Vagina (tissue), 2 donors: ENCODE data around the gene ASNSD1. TPM values are rescaled to one million over a fixed set of nuclear protein-coding genes. Genes with fewer than 3 reads are reported as not detected.

Experiments used
- DNase-seq, 2 donors: peaks; one replicate each; pipeline ENCODE4 v3.0.0-alpha.2; 2017; ENCODE audit errors: extremely low spot score in 2 of 2
- H3K27ac ChIP-seq: fragments of 200-600 bp; sonication (generic); one replicate; pipeline ENCODE4 v1.5.1; 2019
- H3K27me3 ChIP-seq: fragments of 200-600 bp; sonication (generic); one replicate; pipeline ENCODE4 v1.5.1; 2019
- H3K36me3 ChIP-seq, 2 donors: fragments of 200-600 bp; sonication (generic); one replicate each; pipeline ENCODE4 v1.5.1; 2017 to 2019
- H3K4me1 ChIP-seq: fragments of 200-600 bp; sonication (generic); one replicate; pipeline ENCODE4 v1.5.1; 2019
- H3K4me3 ChIP-seq, 2 donors: fragments of 200-600 bp; sonication (generic); 1 replicate in 1 of 2; 2 replicates in 1 of 2; pipeline ENCODE4 v1.5.1; 2016 to 2019
- H3K9me3 ChIP-seq: fragments of 200-600 bp; sonication (generic); one replicate; pipeline ENCODE4 v1.5.1; 2019
- POLR2A ChIP-seq, 2 donors: fragments of 450-650 bp; IDR thresholded peaks; one replicate each; pipeline ENCODE4 v1.6.1; 2017; ENCODE audit warnings: antibody characterized with exemption in 2 of 2, mild to moderate bottlenecking in 2 of 2, moderate library complexity in 2 of 2
- POLR2AphosphoS5 ChIP-seq, 2 donors: sonication (generic); formaldehyde crosslinking; IDR thresholded peaks; one replicate each; pipeline ENCODE4 v1.9.0; 2017; ENCODE audit warnings: antibody characterized with exemption in 2 of 2, mild to moderate bottlenecking in 2 of 2, low read depth in 1 of 2; ENCODE audit not compliant: insufficient read depth in 1 of 2
- intact Hi-C: fragments of 100-400 bp; cut with DNase I; formaldehyde crosslinking; loops from one replicate; pipeline ENCODE4 v1.15.1; 2023
- total RNA-seq: library from RNA; depleted of rRNA; stranded (reverse); fragments of >200 nt; gene quantifications from one replicate; pipeline ENCODE4 v1.2.3, GENCODE V29; 2016
- TF ChIP-seq, protein P1 (sequence below), 3 experiments: fragments of 450-650 bp in 2 of 3; fragments of 200-600 bp in 1 of 3; sonication (generic) in 1 of 3; IDR thresholded peaks; one replicate each; pipeline ENCODE4 v1.5.1; 2017 to 2019; ENCODE audit warnings: antibody characterized with exemption in 3 of 3, mild to moderate bottlenecking in 2 of 3, moderate library complexity in 2 of 3

Gene ASNSD1
- total RNA-seq, 1 donor from 2014 or later = 44.7 TPM

DNA sequence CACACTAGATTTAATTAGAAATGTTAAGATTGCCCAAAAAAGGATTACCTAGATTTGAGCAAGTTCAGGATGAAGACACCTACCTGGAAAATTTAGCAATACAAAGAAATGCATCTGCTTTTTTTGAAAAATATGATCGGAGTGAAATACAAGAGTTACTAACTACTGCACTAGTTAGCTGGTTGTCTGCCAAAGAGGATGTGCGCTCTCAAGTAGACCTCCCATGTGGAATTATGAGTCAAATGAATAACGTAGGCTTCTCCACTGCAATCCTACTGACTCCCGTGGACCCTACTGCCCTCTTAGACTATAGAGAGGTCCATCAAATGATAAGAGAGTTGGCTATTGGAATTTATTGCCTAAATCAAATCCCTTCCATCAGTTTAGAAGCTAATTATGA lies 15.2 kb downstream of the ASNSD1 start:
- Histone ChIP-seq H3K36me3 (peaks cover 0 to 3% of the 10 kb centered on the region in 2 donors), H3K27me3 (no peaks in the 10 kb centered on the region), H3K9me3 (no peaks in the 10 kb centered on the region), H3K4me1 (peaks cover 18% of the 10 kb centered on the region), H3K27ac (no peak overlapping the region), H3K4me3 (no peak overlapping the region)
- DNase-seq = no peak
- intact Hi-C loops = no loop called here
- TF ChIP-seq POLR2A (IDR thresholded peaks at IDR 0.05) (no peak), POLR2AphosphoS5 (IDR thresholded peaks at IDR 0.05; ENCODE audit: insufficient read depth in 1 of 2, low read depth in 1 of 2) (no peak)
- TF ChIP-seq, protein P1, sequence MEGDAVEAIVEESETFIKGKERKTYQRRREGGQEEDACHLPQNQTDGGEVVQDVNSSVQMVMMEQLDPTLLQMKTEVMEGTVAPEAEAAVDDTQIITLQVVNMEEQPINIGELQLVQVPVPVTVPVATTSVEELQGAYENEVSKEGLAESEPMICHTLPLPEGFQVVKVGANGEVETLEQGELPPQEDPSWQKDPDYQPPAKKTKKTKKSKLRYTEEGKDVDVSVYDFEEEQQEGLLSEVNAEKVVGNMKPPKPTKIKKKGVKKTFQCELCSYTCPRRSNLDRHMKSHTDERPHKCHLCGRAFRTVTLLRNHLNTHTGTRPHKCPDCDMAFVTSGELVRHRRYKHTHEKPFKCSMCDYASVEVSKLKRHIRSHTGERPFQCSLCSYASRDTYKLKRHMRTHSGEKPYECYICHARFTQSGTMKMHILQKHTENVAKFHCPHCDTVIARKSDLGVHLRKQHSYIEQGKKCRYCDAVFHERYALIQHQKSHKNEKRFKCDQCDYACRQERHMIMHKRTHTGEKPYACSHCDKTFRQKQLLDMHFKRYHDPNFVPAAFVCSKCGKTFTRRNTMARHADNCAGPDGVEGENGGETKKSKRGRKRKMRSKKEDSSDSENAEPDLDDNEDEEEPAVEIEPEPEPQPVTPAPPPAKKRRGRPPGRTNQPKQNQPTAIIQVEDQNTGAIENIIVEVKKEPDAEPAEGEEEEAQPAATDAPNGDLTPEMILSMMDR (IDR thresholded peaks at IDR 0.05) = no peak

DNA sequence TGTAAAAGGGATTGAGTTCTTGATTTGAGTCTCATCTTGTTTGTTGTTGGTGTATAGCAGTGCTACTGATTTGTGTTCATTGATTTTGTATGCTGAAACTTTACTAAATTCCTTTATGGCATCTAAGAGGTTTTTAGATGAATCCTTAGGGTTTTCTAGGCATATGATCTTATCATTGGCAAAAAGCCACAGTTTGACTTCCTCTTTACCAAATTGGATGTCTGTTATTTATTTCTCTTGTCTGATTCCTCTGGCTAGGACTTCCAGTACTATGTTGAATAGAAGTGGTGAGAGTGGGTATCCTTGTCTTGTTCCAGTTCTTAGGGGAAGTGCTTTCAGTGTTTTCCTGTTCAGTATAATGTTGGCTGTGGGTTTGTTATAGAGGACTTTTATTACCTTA lies 18.0 kb downstream of the ASNSD1 start:
- H3K9me3 ChIP-seq = no peaks in the 10 kb centered on the region
- no peak overlapping the region for H3K4me3 ChIP-seq
- H3K4me1 ChIP-seq = peaks cover 16% of the 10 kb centered on the region
- DNase-seq = no peak
- no peak overlapping the region for H3K27ac ChIP-seq
- intact Hi-C loops = no loop called here
- H3K36me3 ChIP-seq = peaks cover 0 to 3% of the 10 kb centered on the region in 2 donors
- TF ChIP-seq POLR2A (IDR thresholded peaks at IDR 0.05) (no peak), POLR2AphosphoS5 (IDR thresholded peaks at IDR 0.05; ENCODE audit: insufficient read depth in 1 of 2, low read depth in 1 of 2) (no peak)
- TF ChIP-seq, protein P1 (IDR thresholded peaks at IDR 0.05) = no peak
- H3K27me3 ChIP-seq = no peaks in the 10 kb centered on the region

DNA sequence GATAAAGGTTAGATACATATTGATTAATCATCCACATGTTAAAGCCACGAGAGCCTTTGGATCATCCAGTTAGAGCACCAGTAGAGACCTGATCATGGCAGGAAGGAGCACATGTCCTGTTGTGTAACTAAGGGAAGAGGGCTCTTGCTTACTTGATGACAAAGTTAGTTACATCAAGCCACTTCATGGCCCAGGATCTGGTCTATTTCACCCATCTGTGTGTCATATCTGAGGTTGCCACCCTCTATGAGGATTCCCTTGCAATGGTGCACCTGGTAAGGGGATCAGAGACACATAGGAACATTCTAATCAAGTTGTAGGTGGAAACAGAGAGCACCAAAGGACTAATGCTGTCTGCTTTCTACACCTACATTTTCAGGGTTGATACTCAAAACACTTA lies 19.9 kb downstream of the ASNSD1 start:
- no peak for DNase-seq
- H3K4me3 ChIP-seq = no peak overlapping the region
- TF ChIP-seq POLR2AphosphoS5 (IDR thresholded peaks at IDR 0.05; ENCODE audit: insufficient read depth in 1 of 2, low read depth in 1 of 2) (no peak), POLR2A (IDR thresholded peaks at IDR 0.05) (no peak)
- TF ChIP-seq, protein P1 (IDR thresholded peaks at IDR 0.05) = no peak
- H3K36me3 ChIP-seq = peaks cover 0 to 3% of the 10 kb centered on the region in 2 donors
- peaks cover 15% of the 10 kb centered on the region for H3K4me1 ChIP-seq
- H3K27ac ChIP-seq = no peak overlapping the region
- intact Hi-C loops = no loop called here
- no peaks in the 10 kb centered on the region for H3K9me3 ChIP-seq
- no peaks in the 10 kb centered on the region for H3K27me3 ChIP-seq

DNA sequence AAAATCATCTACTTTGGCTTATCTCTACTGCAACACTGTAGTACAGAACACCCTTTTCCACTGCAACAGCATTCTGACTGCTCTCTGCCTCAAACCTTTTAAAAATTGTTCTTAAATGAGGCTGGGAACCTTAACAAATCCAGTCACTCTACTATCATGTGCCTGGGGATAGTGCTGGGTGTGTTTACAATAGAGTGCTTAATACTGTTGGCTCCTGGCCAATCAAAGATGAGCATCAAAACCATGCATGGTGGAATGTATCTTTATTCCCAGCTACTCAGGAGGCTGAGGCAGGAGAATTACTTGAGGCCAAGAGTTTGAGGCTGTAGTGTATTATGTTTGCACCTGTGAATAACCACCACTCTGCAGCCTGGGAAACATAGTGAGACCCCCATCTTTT lies 20.6 kb downstream of the ASNSD1 start:
- no peak overlapping the region for H3K4me3 ChIP-seq
- no peaks in the 10 kb centered on the region for H3K27me3 ChIP-seq
- H3K4me1 ChIP-seq = peaks cover 17% of the 10 kb centered on the region
- intact Hi-C loops = no loop called here
- no peak overlapping the region for H3K27ac ChIP-seq
- TF ChIP-seq POLR2A (IDR thresholded peaks at IDR 0.05) = no peak
- DNase-seq = no peak
- no peaks in the 10 kb centered on the region for H3K9me3 ChIP-seq
- peaks cover 0 to 3% of the 10 kb centered on the region in 2 donors for H3K36me3 ChIP-seq

DNA sequence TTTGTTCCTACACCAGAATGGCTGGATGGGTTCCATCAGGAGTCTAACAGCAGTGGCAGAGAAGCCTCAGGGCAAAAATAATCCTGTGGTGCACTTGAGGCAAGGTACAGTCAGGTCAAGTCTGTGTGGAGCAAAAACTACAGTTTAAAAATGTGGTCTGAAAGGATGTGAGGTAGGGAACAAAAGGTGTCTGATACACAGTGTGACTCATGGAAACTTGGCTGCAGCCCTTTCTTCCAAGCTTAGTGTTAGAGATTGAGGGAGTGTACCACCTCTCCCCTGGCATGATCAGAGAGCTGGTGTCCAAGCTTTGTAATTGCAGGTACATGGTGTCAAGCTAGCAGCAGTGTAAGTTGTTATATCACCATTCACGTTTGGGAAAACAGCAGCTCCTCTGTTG lies 22.1 kb downstream of the ASNSD1 start:
- Histone ChIP-seq H3K27ac (no peak overlapping the region), H3K9me3 (no peaks in the 10 kb centered on the region), H3K36me3 (peaks cover 0 to 3% of the 10 kb centered on the region in 2 donors), H3K4me3 (no peak overlapping the region), H3K27me3 (no peaks in the 10 kb centered on the region), H3K4me1 (peaks cover 17% of the 10 kb centered on the region)
- DNase-seq = no peak
- intact Hi-C loops = no loop called here
- TF ChIP-seq, protein P1 (IDR thresholded peaks at IDR 0.05) = no peak
- no peak for TF ChIP-seq POLR2AphosphoS5 (IDR thresholded peaks at IDR 0.05; ENCODE audit: insufficient read depth in 1 of 2, low read depth in 1 of 2)
- no peak for TF ChIP-seq POLR2A (IDR thresholded peaks at IDR 0.05)
